Measurements from ENCODE around the gene TUT7.
A peak's percentile ranks its signal among the peaks of the same experiment; 100 is the strongest.
"Not testable (repeated sequence)": the region's sequence is repeated elsewhere in the genome, so short reads cannot be mapped to it uniquely, and the experiment has no call there.

Gene TUT7

DNA sequence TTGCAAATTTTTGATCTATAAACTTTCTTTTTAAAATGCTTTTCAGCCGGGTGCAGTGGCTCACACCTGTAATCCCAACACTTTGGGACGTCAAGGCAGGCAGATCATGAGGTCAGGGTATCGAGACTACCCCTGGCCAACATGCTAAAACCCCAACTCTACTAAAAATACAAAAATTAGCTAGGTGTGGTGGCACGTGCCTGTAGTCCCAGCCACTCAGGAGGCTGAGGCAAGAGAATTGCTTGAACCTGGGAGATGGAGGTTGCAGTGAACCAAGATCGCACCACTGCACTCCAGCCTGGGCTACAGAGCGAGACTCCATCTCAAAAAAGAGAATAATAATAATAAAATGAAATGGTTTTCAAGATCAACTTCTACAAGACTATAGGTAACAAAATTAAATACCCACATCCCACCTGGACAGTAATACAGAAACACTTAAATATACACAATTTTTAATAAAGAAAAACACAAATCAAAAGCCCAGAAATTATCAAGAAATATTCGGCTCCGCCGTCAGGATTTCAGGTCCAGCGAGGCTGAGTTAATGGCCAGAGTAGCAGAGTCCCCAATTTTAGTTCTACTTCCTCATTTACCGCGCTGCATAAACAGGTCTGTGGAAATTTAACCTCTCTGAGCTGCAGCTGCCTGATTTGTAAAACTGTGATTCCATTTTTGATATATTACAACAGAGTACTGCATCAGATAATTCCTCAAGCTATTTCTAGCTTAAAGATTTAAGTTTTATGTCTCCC lies 4.0 kb downstream of the TUT7 start:
- no peak for DNase-seq

DNA sequence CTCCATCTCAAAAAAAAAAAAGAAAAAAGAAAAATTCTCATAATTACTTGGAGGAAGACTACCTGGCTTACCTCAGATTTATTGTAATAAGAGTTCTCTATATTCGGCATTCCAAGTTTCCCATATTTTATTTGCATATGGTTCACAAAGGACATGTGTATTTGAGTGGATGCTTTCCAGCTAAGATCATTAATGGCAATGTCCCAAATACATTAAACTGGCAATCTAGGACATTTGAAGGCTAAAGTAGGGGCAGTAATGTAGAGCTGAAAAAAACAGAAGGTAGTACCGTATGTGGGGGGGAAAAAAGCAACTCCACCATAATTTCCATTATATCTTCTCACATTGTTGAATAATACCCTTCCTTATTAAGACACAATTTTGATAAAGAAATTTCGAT lies 4.9 kb downstream of the TUT7 start:
- no peak for DNase-seq

DNA sequence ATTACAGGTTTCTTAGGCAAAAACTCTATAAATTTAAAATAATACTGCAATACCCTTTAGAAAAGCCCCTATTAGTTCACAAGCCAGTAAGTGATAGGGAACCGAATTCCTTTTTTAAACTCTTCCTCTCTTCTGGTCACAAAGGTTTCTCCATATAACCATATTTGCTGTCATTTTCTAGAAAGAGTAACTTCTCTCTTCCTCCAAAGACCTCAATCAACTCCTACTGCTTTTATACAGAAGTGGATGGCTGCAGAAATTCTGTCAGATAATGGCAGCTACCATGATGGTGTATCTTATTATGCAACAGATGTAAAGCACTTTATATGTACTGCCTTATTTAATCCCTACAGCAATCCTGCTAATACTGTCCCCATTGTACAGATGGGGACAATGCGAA lies 6.2 kb downstream of the TUT7 start:
- no peak for DNase-seq

DNA sequence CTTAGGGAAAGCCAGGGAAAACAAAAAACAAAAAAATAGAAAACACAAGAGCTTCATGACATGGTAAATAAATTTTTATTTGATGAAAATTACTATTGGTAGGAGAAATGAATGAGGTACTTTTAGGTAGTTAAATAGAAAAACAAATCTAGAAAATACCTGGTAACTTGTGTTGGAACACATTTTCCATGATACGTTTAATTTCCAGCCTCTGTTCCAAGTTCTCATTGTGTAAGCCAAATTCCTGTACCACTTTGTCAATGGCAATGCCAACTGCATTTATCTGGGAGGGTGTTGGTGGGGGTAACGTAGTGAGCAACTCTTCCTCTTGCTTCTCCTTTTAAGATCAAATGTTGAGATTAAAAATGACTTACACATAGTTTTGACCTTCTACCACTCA lies 9.4 kb downstream of the TUT7 start:
- DNase-seq, result no peak

DNA sequence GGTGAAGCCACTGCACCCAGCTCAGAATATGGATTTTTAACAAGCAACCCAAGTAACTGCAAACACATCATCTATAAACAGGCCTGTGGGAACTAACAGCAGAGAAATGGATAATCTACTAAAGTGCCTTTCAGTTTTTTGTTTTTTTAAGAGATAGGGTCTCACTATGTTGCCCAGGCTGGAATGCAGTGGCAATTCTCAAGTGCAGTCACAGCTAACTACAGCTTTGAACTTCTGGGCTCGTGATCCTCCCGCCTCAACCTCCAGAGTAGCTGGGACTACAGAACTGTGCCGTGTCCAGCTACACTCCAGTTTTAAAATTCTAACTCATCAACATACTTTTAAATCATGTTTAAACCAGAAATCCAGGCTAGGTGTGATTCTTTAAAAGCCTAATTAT lies 11.9 kb downstream of the TUT7 start:
- DNase-seq, result no peak

DNA sequence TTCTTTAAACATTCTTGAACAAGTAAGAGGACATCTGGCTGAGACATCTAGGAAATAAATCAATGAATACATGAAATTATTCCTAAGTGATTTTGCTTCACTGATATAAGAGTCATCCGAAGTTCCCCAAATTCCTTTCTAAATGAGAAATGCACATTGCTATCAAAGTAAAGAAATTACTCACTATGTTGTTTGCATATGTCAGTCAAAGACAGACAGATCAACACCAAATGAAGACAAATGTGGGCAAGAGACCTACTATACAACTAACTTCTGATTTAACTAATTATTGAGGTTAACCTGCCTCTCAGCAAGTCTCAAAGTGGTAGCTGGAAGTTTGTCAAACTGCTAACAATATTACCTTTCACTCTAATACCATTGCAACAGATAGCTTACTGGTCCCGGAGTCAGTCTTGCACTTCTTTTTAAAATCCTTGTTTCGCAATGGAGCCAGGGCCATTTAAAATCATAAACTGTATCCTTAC lies 13.2 kb downstream of the TUT7 start:
- no peak for DNase-seq

DNA sequence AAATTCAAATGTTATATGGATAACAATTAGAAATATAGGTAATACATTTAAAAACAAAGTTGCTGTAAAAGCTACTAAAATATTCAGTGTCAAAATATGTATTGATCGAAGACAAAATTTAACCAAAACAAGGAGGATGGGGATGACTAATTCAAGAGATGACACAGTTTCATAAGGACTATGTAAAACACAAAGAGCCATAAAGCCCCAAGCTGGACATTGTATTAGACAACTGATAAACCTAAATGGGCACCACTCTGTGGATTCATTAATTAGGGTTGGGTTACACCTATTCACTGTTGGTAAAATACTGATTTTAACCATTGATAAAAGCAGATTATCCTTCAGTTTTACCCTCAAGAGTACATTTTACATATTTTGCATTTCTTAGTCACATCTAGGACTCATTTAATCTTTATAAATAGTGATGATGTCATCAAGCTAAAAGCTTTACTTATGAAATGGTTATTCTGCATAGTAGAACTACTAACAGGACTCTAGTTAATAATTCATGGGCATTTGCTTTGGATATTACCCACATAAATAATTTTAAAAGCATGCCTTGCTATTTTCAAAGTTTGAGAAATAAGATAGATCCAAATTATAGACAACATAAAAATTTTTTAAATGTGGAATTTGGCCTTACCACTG lies 13.7 kb downstream of the TUT7 start:
- DNase-seq, result no peak

DNA sequence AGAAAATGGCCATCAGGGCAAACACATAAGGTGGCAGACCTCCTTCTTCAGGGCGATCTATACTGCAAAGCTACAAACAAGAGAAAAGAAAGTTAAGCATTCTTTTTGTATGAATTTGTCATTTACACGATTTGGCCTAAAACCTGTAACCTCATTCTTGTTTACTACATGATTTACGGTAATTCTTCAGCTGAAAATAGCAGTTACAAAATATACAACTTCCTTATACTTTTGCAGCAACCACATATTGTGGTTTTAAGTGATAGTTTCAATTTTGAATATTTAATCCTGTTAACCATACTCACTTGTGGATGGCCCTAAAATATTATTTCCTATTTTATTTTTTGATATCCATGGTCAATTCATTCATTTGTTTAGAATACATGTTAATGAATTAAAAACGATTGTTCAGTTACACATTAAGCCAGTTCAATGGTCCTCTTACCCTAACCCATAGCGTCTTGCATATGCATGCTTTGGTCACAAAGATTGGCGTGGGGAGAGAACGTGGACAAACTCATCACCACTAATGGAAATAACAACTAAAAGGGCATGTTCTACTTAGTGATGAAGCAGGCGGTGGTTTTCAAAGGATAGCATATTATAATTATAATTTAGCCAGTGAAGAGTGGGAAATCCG lies 16.6 kb downstream of the TUT7 start:
- DNase-seq, result peak; percentile 25

DNA sequence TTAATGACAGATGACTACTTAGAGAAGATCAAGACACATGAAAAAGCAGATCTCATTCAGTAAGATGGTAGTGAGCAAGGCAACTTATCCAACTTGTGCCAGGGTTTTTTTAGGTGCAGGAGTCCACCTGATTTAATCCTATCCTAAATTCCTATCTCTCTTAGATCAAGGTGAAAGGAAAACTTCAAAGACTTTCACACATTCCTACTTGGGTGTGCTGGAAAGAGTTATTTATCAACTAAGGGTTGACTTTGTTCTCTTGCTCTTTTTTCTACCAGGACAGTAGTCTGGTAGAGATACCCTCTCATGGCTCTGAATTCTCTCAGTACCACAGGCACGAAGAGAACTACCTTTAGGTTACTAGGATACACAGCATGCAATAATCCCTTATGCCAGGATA lies 18.2 kb downstream of the TUT7 start:
- no peak for DNase-seq

DNA sequence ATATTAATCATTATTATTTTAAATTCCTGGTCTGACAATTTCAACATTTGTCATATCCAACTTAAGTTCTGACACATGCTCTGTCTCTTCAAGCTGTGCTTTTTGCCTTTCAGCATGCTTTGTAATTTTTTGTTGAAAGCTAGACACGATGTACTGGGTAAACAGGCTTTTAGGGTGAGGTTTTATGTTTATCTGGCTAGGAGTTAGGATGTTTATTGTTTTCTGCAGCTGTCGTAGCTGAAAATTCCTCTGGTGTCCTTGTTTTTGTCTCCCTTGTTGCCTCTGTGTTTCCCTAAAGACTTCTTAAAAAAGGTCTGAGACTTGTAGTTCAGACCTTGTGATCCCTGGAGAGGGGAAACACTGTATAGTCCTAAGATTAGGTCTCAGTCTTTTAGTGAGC lies 20.6 kb downstream of the TUT7 start:
- DNase-seq, result no peak

DNA sequence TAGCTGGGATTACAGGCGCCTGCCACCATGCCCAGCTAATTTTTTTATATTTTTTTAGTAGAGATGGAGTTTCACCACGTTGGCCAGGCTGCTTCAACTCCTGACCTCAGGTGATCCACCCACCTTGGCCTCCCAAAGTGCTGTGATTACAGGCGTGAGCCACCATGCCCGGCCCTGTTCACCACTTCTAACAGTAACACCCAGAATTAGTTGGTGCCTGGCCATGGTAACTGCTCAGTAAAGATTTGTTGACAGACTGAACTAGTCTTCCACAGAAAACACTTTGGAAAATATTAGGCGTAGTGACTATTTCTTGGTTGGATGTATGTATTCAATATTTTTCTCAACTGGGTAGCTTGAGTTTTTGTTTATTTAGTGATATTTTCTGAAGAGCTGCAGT lies 24.0 kb downstream of the TUT7 start:
- DNase-seq, result no peak

DNA sequence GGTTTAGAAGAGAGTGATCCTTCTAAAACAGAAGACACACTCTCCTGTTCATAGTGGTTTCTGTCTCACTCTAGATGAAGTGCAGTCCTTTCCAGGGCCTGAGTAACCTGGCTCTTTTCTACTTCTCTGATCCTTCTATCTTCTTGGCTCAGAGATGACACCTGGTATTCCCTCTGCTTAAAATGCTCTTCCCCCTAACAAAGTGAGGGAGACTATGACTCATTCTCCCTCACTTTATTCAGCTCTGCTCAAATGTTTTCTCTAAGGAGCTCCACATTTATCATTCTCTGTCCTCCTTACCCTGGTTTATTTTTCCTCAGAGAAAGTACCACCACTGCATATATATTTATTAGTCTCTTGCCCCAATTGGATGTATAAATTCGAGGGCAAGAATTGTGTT lies 24.6 kb downstream of the TUT7 start:
- no peak for DNase-seq

DNA sequence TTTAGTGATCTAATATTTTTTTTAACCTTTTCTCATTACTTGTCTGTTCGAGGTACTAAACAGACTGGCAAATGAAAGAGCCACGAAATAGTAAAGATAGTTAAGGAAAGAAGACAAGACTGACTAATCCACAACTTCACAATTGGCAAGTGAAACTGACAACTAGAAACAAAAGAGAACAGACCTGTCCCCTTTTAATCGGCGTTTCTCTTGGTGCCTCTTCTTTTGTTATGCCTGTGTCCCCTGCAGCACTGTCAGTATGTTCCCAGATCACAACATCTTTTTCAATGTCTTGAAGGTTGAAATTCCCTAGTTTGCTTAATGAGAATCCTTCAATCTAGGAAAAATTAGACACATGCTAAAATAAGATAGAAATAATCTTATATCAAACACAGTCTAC lies 26.1 kb downstream of the TUT7 start:
- DNase-seq, result no peak

DNA sequence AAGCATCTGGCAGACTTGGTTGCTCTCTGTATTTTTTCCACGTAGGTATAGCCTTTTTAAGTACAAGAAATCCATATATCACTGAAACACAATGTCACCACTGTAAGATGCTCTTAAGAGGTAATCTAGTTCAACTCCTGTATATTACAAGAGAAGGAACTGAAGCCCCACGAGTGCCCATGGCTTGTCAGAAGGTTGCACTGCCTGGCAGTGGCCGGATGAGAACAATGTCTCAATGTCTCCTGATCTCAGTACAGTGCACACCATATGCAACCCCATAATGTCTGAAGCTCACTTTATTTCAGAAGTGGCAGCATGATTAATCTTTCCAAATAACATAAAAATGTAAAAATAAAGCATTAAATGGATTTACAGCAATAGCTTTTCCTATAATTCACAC lies 27.7 kb downstream of the TUT7 start:
- DNase-seq, result no peak

DNA sequence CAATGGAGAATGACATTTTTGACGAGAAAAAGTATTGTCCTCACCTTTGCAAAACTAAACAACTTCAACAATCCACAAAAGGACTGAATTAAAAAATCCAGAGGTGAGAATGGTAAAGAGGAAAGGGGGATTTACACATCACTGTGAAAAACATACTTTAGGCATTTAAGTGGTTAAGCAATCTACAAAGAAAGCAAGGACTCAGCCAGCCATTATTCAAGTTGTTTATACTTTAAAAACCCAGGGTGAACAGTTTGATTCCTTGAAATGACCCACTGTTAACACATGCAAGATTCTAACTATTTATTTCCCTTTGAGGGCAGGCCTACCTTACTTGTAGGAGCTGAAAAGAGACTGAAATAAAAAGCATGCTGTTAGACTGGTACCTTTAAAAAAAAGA lies 29.3 kb downstream of the TUT7 start:
- no peak for DNase-seq

DNA sequence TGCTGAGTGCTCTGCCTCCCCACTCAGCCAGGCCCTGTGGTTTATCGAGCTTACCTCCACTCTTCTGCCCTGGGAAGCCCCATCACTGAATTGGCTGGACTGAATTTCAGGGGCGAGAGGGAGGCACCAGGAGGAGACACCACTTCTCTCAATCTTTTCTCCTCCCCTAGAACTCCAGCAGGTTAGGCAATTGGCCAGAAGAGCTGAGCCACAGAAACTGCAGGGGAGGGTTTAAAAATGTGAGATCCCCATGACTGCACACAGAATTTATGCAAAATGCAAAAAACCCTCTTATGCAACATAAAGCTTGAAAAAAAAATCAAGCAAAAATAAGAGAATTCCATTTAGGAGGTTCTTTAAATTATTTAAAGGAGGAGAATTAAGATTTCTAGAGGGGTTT lies 29.9 kb downstream of the TUT7 start:
- DNase-seq, result no peak

DNA sequence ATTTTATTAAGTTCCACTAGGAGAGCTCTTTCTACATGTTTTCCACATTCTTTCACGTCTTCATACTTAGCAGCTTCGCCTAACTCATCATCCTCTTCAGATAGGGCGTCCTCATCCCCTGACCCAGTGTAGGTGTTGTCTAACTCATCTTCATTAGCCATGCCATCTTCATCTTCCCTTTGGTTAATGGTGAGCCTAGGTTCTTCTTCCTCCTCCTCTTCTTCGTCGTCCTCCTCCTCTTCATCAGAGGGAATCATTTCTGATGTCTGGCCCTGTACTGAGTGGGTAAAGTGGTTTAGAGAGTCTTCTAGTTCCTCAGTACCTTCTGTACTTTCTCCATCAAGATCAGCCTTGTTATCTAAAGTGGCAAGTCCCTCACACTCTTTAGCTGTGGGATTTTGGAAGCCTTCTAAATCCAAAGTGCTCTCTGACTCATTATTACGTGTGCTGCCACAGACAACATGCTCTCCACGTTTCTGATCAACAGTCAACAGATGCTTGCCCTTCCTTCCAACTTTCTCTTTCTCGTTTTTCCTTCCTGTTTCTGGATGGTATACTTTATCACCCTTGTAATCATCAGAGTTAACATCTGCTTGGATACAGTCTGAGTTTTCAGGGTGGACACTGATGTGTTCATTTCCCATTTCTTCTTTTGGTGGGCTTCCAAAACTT lies 31.1 kb downstream of the TUT7 start:
- DNase-seq, result no peak

DNA sequence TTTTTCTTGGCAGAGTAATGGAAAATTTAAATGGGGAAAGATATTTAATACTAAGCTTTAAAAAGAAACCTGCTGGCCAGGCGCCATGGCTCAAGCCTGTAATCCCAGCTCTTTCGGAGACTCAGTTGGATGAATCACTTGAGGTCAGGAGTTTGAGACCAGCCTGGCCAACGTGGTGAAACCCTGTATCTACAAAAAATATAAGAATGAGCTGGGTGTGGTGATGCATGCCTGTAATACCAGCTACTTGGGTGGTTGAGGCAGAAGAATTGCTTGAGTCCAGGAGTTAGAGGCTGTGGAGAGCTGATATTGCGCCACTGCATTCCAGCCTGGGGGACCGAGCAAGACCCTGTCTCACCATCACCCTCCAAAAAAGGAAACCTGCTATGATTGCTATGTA lies 32.8 kb downstream of the TUT7 start:
- DNase-seq, result no peak

DNA sequence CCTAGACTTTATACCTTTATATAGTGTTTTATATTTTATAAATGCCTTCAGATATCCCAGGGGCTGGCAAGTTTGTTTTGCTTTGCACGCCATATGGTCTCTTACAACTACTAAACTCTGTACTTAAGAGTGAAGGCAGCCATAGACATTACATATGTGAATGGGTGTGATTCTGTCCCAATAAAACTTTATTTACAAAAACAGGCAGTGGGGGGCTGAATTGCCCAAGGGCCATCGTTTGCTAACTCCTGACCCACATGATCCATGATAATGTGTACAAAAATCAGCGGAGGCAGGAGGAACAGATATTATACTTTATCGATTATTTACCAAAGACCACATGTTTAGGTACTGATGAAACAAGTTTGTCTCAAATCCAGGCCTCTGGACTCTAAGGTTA lies 36.0 kb downstream of the TUT7 start:
- no peak for DNase-seq

DNA sequence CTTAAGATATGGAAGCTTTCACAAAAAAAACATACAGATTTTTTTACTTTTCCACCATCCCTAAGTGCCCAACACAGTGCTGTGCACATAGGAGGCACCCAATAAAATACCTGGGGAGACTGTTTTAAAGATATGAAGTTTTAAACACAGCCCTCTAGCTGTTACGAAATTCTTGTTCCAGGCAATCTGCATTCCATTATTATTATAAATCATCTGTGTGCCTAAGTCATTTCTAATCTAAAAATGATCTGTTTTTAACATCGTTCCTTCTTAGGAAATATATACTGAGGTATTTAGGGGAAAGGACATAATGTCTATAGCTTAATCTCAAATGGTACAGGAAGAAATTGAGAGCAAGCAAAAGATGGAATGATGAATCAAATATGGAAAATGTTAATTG lies 39.1 kb downstream of the TUT7 start:
- DNase-seq, result no peak

DNA sequence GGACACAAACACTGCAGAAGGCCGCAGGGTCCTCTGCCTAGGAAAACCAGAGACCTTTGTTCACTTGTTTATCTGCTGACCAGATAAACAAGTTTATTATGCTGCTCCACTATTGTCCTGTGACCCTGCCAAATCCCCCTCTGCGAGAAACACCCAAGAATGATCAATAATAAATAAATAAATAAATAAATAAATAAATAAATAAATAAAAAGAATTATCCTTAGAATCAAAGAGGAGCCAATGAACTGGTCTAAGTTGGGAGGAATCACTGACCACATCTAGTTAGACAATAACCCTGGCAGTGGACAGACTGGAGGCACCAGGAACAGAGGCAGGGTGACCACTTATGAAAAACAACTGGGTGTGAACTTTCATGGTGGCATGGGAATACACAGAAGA lies 41.3 kb downstream of the TUT7 start:
- DNase-seq, result not testable (repeated sequence)

DNA sequence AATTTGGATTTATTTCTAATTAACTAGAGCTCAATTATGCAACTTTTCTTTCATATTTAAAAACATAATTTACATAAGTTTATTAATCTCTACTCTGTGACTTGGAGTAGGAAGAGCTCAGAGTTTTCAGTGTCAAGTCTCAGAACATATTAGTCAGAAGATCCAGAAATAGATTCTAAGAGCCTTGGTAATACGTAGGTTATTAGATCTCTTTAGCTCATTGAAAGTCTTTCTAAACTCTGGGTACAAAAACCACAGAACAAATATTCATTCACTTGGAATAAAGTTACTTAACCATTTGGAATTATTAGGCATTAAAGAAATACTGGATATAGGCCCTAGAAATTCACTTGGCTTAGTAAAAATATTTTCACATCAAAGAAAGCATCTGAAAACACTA lies 45.5 kb downstream of the TUT7 start:
- no peak for DNase-seq

DNA sequence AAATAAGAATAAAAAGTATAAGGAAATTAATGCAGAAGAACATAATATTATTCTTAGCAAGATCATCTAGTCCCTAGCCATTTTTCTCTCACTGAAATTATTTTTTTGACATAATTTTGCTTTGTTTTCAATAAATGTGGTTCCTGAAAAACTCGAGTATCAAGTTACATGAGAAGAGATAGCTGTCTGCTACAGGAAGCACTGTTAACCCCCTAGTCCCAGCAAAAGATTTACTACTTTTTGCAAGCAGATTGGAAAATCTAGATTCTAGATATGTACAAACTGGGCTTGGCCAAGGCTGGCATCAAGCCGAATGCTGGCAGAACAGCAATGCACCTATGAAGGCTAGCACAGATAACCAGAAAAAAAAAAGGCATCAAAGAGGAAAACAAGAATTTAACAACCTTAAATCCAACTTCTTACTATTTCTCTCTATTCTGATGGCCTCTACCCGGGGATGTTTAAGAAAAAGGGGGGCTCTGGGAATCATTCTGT lies 49.9 kb downstream of the TUT7 start:
- DNase-seq, result no peak

All from central memory CD4-positive, alpha-beta T cell (primary cell).